ENCODE results near the gene AFF3. TPM values are rescaled to one million over a fixed set of nuclear protein-coding genes. Genes with fewer than 3 reads are reported as not detected.

The AFF3 gene
- total and polyA plus RNA-seq, 4 donors: 4.2 to 90.9 (median 14.6) TPM

GRCh38 chr2:99726691-99727090 lies 415.7 kb downstream of the AFF3 start:
- Histone ChIP-seq H3K9ac (ENCODE audit: insufficient read depth in 1 of 2, low read length in 2 of 2) (peak overlapping the region in 1 of 2 donors; percentile 29), H3K36me3 (ENCODE audit: control insufficient read depth in 4 of 4, insufficient read depth in 4 of 4, low read length in 4 of 4) (peaks cover 0 to 9% (median 1%) of the 10 kb centered on the region in 4 donors), H3K4me3 (no peak overlapping the region), H3K27me3 (ENCODE audit: control insufficient read depth in 3 of 3, insufficient read depth in 3 of 3, low read length in 2 of 3) (no peaks in the 10 kb centered on the region), H3K9me3 (ENCODE audit: control insufficient read depth in 4 of 4, insufficient read depth in 3 of 4, low read length in 3 of 4) (peaks cover 0 to 5% (median 2%) of the 10 kb centered on the region in 4 donors), H3K4me1 (ENCODE audit: control insufficient read depth in 5 of 5, insufficient read depth in 5 of 5, low read length in 5 of 5) (peaks cover 0 to 35% (median 17%) of the 10 kb centered on the region in 5 donors), H3K27ac (ENCODE audit: low read depth in 1 of 2, low read length in 1 of 2) (no peak overlapping the region)
- 63 to 66% methylated on average over 2 of the region's 2 CpGs for WGBS, 2 donors
- no peak for TF ChIP-seq CTCF (IDR thresholded peaks at IDR 0.05; ENCODE audit: control extremely low read depth, extremely low read depth)
- DNase-seq (peak in 1 of 3 donors; percentile 36), ATAC-seq (ENCODE audit: insufficient read depth, low FRiP score) (no peak)

GRCh38 chr2:99725820-99726219 lies 416.6 kb downstream of the AFF3 start:
- Histone ChIP-seq H3K9me3 (ENCODE audit: control insufficient read depth in 4 of 4, insufficient read depth in 3 of 4, low read length in 3 of 4) (peaks cover 0 to 6% (median 3%) of the 10 kb centered on the region in 4 donors), H3K9ac (ENCODE audit: insufficient read depth in 1 of 2, low read length in 2 of 2) (no peak overlapping the region), H3K27ac (ENCODE audit: low read depth in 1 of 2, low read length in 1 of 2) (no peak overlapping the region), H3K27me3 (ENCODE audit: control insufficient read depth in 3 of 3, insufficient read depth in 3 of 3, low read length in 2 of 3) (no peaks in the 10 kb centered on the region), H3K4me3 (no peak overlapping the region), H3K36me3 (ENCODE audit: control insufficient read depth in 4 of 4, insufficient read depth in 4 of 4, low read length in 4 of 4) (peaks cover 0 to 9% (median 1%) of the 10 kb centered on the region in 4 donors), H3K4me1 (ENCODE audit: control insufficient read depth in 5 of 5, insufficient read depth in 5 of 5, low read length in 5 of 5) (peaks cover 0 to 35% (median 17%) of the 10 kb centered on the region in 5 donors)
- ATAC-seq (ENCODE audit: insufficient read depth, low FRiP score) (no peak), DNase-seq (peak in 2 of 3 donors; percentile 53 to 58)
- no peak for TF ChIP-seq CTCF (IDR thresholded peaks at IDR 0.05; ENCODE audit: control extremely low read depth, extremely low read depth)

- Histone ChIP-seq H3K36me3 (ENCODE audit: control insufficient read depth in 4 of 4, insufficient read depth in 4 of 4, low read length in 4 of 4) (peaks cover 0 to 9% (median 1%) of the 10 kb centered on the region in 4 donors), H3K4me3 (no peak overlapping the region), H3K4me1 (ENCODE audit: control insufficient read depth in 5 of 5, insufficient read depth in 5 of 5, low read length in 5 of 5) (peaks cover 0 to 16% (median 0%) of the 10 kb centered on the region in 5 donors), H3K9me3 (ENCODE audit: control insufficient read depth in 4 of 4, insufficient read depth in 3 of 4, low read length in 3 of 4) (peaks cover 0 to 6% (median 3%) of the 10 kb centered on the region in 4 donors), H3K27ac (ENCODE audit: low read depth in 1 of 2, low read length in 1 of 2) (no peak overlapping the region), H3K9ac (ENCODE audit: insufficient read depth in 1 of 2, low read length in 2 of 2) (no peak overlapping the region), H3K27me3 (ENCODE audit: control insufficient read depth in 3 of 3, insufficient read depth in 3 of 3, low read length in 2 of 3) (no peaks in the 10 kb centered on the region)
- ATAC-seq (ENCODE audit: insufficient read depth, low FRiP score) (no peak), DNase-seq (no peak)
- TF ChIP-seq CTCF (IDR thresholded peaks at IDR 0.05; ENCODE audit: control extremely low read depth, extremely low read depth): no peak
- 97 to 98% methylated on average over 2 of the region's 2 CpGs for WGBS, 2 donors
Observed at GRCh38 chr2:99722476-99722875, 419.9 kb downstream of the AFF3 start.

GRCh38 chr2:99719102-99719501 lies 423.3 kb downstream of the AFF3 start:
- WGBS, 2 donors: 96 to 100% methylated on average over 1 of the region's 1 CpG
- no peak for DNase-seq

More at GRCh38 chr2:99719102-99719501, 423.3 kb downstream of the AFF3 start:
- Histone ChIP-seq H3K4me1 (ENCODE audit: control insufficient read depth in 5 of 5, insufficient read depth in 5 of 5, low read length in 5 of 5) (peaks cover 0 to 8% (median 0%) of the 10 kb centered on the region in 5 donors), H3K9ac (ENCODE audit: insufficient read depth in 1 of 2, low read length in 2 of 2) (no peak overlapping the region), H3K9me3 (ENCODE audit: control insufficient read depth in 4 of 4, insufficient read depth in 3 of 4, low read length in 3 of 4) (peaks cover 0 to 6% (median 3%) of the 10 kb centered on the region in 4 donors), H3K27ac (ENCODE audit: low read depth in 1 of 2, low read length in 1 of 2) (no peak overlapping the region), H3K27me3 (ENCODE audit: control insufficient read depth in 3 of 3, insufficient read depth in 3 of 3, low read length in 2 of 3) (no peaks in the 10 kb centered on the region), H3K36me3 (ENCODE audit: control insufficient read depth in 4 of 4, insufficient read depth in 4 of 4, low read length in 4 of 4) (peaks cover 0 to 9% (median 1%) of the 10 kb centered on the region in 4 donors), H3K4me3 (no peak overlapping the region)
- ATAC-seq (ENCODE audit: insufficient read depth, low FRiP score): no peak
- TF ChIP-seq CTCF (IDR thresholded peaks at IDR 0.05; ENCODE audit: control extremely low read depth, extremely low read depth): no peak

Measured in lung (tissue), 12 donors.